Neural cell (in vitro differentiated cells): Measurements from ENCODE around the gene INSR. TPM values are rescaled to one million over a fixed set of nuclear protein-coding genes. Genes with fewer than 3 reads are reported as not detected.

Experiments
- H2AFZ ChIP-seq: fragments of 200-600, 300-800 bp; sonication (generic), shearing (Covaris generic); 2 replicates; pipeline ENCODE4 v1.6.0; 2014; ENCODE audit warnings: low read depth, mild to moderate bottlenecking, antibody characterized with exemption, low read length, moderate library complexity
- H3F3A ChIP-seq: fragments of 200-600 bp; shearing (Covaris generic); 2 replicates; pipeline ENCODE4 v1.6.1; 2016; ENCODE audit warnings: mild to moderate bottlenecking, moderate library complexity, mixed read lengths, antibody characterized with exemption, low read length; ENCODE audit not compliant: insufficient read depth, poor library complexity, severe bottlenecking
- H3K27ac ChIP-seq: fragments of 200-600, 300-800 bp; sonication (generic), shearing (Covaris generic); 2 replicates; pipeline ENCODE4 v1.5.1; 2014; ENCODE audit warnings: mild to moderate bottlenecking, low read length, moderate library complexity
- H3K27me3 ChIP-seq: fragments of 300-800, 200-600 bp; sonication (generic), shearing (Covaris generic); 2 replicates; pipeline ENCODE4 v1.6.0; 2014; ENCODE audit warnings: mild to moderate bottlenecking, low read depth, low read length, moderate library complexity; ENCODE audit not compliant: insufficient read depth
- H3K36me3 ChIP-seq: fragments of 300-800, 200-600 bp; sonication (generic), shearing (Covaris generic); 2 replicates; pipeline ENCODE4 v1.5.1; 2014; ENCODE audit warnings: mild to moderate bottlenecking, antibody characterized with exemption, low read length, moderate library complexity; ENCODE audit not compliant: insufficient read depth
- H3K4me2 ChIP-seq: fragments of 300-800, 200-600 bp; sonication (generic), shearing (Covaris generic); 2 replicates; pipeline ENCODE4 v1.6.0; 2014; ENCODE audit warnings: mild to moderate bottlenecking, low read length
- H3K4me3 ChIP-seq: fragments of 300-800, 200-600 bp; sonication (generic), shearing (Covaris generic); 2 replicates; pipeline ENCODE4 v1.5.1; 2014; ENCODE audit warnings: mild to moderate bottlenecking, low read length, moderate library complexity
- H3K79me2 ChIP-seq: fragments of 200-600 bp; shearing (Covaris generic); replicated peaks from 2 replicates; pipeline ENCODE4 v1.6.0; 2014; ENCODE audit warnings: mild to moderate bottlenecking, low read length, moderate library complexity; ENCODE audit not compliant: insufficient read depth
- H3K9ac ChIP-seq: fragments of 300-800, 200-600 bp; sonication (generic), shearing (Covaris generic); 2 replicates; pipeline ENCODE4 v1.6.1; 2016; ENCODE audit warnings: mild to moderate bottlenecking, low read length, mixed read lengths
- H3K9me2 ChIP-seq: fragments of 200-600 bp; shearing (Covaris generic); 2 replicates; pipeline ENCODE4 v1.6.1; 2016; ENCODE audit warnings: mild to moderate bottlenecking, low read length, mixed read lengths; ENCODE audit not compliant: insufficient read depth
- H3K9me3 ChIP-seq: fragments of 200-600, 300-800 bp; sonication (generic), shearing (Covaris generic); 2 replicates; pipeline ENCODE4 v1.6.1; 2016; ENCODE audit warnings: mild to moderate bottlenecking, mixed run types, low read length, moderate library complexity, mixed read lengths
- H4K20me1 ChIP-seq: fragments of 200-600 bp; shearing (Covaris generic); 2 replicates; pipeline ENCODE4 v1.6.1; 2016; ENCODE audit warnings: mild to moderate bottlenecking, mixed run types; ENCODE audit not compliant: insufficient read depth
- EP300 ChIP-seq: fragments of 450-650 bp; conservative IDR thresholded peaks from 2 replicates; pipeline ENCODE4 v1.6.1; 2014; ENCODE audit warnings: antibody characterized with exemption, mild to moderate bottlenecking, moderate library complexity; ENCODE audit not compliant: poor library complexity, severe bottlenecking
- EZH2 ChIP-seq: fragments of 200-600, 300-800 bp; shearing (Covaris generic), sonication (generic); IDR thresholded peaks from 2 replicates; pipeline ENCODE4 v1.6.1; 2014; ENCODE audit warnings: antibody characterized with exemption, low read length, borderline replicate concordance, mild to moderate bottlenecking; ENCODE audit not compliant: insufficient read depth, poor library complexity, severe bottlenecking
- MXI1 ChIP-seq: fragments of 450-650 bp; conservative IDR thresholded peaks from 2 replicates; pipeline ENCODE4 v1.6.1; 2014; ENCODE audit warnings: antibody characterized with exemption, mild to moderate bottlenecking; ENCODE audit not compliant: poor library complexity, severe bottlenecking
- POLR2AphosphoS5 ChIP-seq: IDR thresholded peaks from 2 replicates; pipeline ENCODE4 v1.6.1; 2012
- RAD21 ChIP-seq: fragments of 450-650 bp; conservative IDR thresholded peaks from 2 replicates; pipeline ENCODE4 v1.6.1; 2014; ENCODE audit warnings: antibody characterized with exemption, mild to moderate bottlenecking, moderate library complexity
- SMC3 ChIP-seq: fragments of 450-650 bp; conservative IDR thresholded peaks from 2 replicates; pipeline ENCODE4 v1.6.1; 2014; ENCODE audit warnings: antibody characterized with exemption, mild to moderate bottlenecking, moderate library complexity; ENCODE audit not compliant: poor library complexity
- TAF1 ChIP-seq: IDR thresholded peaks from 2 replicates; pipeline ENCODE4 v1.6.1; 2012; ENCODE audit warnings: low read depth
- polyA plus RNA-seq: library from polyadenylated mRNA; depleted of rRNA; stranded (reverse); fragments of >200 nt; gene quantifications from 2 replicates; pipeline ENCODE4 v1.2.3, GENCODE V29; 2014
- TF ChIP-seq, protein P1 (sequence below): fragments of 450-650 bp; IDR thresholded peaks from 2 replicates; pipeline ENCODE4 v1.5.1; 2014; ENCODE audit warnings: antibody characterized with exemption, mild to moderate bottlenecking, moderate library complexity; ENCODE audit not compliant: poor library complexity, severe bottlenecking
- TF ChIP-seq, protein P2 (sequence below): IDR thresholded peaks from 2 replicates; pipeline ENCODE4 v1.6.1; 2012; ENCODE audit warnings: borderline replicate concordance

Gene INSR
- polyA plus RNA-seq, 1 donor from 2014 or later: 16.0 TPM

DNA sequence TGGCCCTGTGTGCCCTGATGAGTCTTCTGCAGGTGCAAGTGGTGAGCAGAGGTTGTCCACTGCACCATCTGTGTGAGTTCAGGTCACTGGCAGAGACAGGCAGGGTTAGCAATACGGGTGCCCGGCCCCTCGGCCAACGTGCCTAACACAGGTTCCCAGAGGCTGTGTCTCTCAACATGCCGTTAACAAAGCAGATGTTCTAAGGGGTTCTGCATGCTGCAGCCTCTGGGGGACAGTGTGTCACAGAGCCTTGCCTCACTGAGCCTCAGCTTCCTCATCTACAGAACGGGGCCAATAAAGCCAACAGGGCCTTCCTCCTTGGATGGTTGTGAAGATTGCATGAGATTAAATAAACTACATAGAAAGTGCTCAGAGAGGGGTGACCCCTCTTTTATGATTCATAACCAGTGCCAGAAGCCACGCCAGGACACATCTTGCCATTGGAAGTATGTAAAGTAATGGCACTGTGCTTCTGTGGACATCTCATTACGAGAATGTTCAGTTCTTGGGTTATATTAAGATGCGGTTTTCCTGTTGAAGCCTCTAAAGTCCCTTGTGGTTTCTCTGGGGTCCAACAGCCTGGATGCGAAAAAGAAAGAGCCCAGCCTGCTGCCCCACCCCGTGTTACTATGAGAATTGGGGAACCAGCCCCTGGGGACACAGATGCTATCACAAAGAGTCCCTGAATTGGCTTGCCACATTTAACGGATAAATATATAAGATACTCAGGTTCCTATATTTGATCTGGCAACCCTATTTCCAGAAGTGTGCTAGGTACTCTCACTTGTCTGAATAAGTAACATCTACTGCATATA, 43.4 kb upstream of the INSR start:
- Histone ChIP-seq H3K9ac (no peak overlapping the region), H3K27me3 (no peaks in the 10 kb centered on the region), H3F3A (no peaks in the 10 kb centered on the region), H3K4me2 (no peak overlapping the region), H3K9me3 (no peaks in the 10 kb centered on the region), H3K9me2 (no peaks in the 10 kb centered on the region), H3K4me3 (no peak overlapping the region), H3K36me3 (no peaks in the 10 kb centered on the region), H4K20me1 (no peaks in the 10 kb centered on the region), H2AFZ (no peak overlapping the region), H3K27ac (no peak overlapping the region), H3K79me2 (no peaks in the 10 kb centered on the region)
- TF ChIP-seq, protein P1, sequence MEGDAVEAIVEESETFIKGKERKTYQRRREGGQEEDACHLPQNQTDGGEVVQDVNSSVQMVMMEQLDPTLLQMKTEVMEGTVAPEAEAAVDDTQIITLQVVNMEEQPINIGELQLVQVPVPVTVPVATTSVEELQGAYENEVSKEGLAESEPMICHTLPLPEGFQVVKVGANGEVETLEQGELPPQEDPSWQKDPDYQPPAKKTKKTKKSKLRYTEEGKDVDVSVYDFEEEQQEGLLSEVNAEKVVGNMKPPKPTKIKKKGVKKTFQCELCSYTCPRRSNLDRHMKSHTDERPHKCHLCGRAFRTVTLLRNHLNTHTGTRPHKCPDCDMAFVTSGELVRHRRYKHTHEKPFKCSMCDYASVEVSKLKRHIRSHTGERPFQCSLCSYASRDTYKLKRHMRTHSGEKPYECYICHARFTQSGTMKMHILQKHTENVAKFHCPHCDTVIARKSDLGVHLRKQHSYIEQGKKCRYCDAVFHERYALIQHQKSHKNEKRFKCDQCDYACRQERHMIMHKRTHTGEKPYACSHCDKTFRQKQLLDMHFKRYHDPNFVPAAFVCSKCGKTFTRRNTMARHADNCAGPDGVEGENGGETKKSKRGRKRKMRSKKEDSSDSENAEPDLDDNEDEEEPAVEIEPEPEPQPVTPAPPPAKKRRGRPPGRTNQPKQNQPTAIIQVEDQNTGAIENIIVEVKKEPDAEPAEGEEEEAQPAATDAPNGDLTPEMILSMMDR: no peak
- TF ChIP-seq EZH2 (no peak), POLR2AphosphoS5 (no peak), RAD21 (no peak), TAF1 (no peak), EP300 (no peak), MXI1 (no peak), SMC3 (no peak)
- TF ChIP-seq, protein P2, sequence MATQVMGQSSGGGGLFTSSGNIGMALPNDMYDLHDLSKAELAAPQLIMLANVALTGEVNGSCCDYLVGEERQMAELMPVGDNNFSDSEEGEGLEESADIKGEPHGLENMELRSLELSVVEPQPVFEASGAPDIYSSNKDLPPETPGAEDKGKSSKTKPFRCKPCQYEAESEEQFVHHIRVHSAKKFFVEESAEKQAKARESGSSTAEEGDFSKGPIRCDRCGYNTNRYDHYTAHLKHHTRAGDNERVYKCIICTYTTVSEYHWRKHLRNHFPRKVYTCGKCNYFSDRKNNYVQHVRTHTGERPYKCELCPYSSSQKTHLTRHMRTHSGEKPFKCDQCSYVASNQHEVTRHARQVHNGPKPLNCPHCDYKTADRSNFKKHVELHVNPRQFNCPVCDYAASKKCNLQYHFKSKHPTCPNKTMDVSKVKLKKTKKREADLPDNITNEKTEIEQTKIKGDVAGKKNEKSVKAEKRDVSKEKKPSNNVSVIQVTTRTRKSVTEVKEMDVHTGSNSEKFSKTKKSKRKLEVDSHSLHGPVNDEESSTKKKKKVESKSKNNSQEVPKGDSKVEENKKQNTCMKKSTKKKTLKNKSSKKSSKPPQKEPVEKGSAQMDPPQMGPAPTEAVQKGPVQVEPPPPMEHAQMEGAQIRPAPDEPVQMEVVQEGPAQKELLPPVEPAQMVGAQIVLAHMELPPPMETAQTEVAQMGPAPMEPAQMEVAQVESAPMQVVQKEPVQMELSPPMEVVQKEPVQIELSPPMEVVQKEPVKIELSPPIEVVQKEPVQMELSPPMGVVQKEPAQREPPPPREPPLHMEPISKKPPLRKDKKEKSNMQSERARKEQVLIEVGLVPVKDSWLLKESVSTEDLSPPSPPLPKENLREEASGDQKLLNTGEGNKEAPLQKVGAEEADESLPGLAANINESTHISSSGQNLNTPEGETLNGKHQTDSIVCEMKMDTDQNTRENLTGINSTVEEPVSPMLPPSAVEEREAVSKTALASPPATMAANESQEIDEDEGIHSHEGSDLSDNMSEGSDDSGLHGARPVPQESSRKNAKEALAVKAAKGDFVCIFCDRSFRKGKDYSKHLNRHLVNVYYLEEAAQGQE: no peak

DNA sequence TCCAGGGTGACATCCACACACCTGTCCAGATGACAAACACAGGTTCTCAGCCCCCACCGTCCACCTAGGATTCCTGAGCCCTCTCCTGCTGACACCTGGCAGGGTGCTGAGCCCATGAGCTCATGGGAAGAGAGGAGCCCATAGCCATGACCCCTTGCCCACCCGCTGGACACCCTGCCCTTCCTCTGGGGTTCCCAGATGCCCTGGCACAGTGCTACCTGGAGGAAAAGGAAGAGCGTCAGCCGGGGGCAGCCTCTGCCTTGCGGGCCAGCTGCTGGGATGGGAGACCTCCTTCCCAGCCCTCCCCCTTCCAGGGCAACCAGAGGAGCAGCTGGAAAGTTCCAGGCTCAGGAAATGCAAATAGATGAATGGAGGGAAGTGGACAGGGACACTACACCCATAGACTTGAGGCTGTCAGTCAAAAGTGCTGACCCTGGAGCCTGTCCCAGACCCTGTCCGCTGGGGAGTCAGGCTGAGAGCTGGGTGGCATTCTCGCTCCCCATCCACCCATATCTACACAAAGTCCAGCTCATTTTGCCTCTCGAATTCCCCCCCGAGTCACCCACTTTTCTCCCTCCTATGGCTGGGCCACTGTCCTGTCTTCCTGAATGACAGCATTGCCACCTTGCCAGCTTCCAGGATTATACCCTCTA, 42.2 kb upstream of the INSR start:
- no peaks in the 10 kb centered on the region for H3K9me2 ChIP-seq

More for the DNA sequence above, 42.2 kb upstream of the INSR start:
- H4K20me1 ChIP-seq: no peaks in the 10 kb centered on the region
- H3K27me3 ChIP-seq: no peaks in the 10 kb centered on the region
- no peaks in the 10 kb centered on the region for H3K79me2 ChIP-seq
- no peak overlapping the region for H3K9ac ChIP-seq
- H3K4me2 ChIP-seq: no peak overlapping the region
- no peak overlapping the region for H3K4me3 ChIP-seq
- TF ChIP-seq SMC3 (no peak), POLR2AphosphoS5 (no peak), EP300 (no peak), TAF1 (no peak), MXI1 (no peak), EZH2 (no peak), RAD21 (no peak)
- TF ChIP-seq, protein P2: no peak
- TF ChIP-seq, protein P1: no peak
- no peaks in the 10 kb centered on the region for H3K36me3 ChIP-seq
- H3K9me3 ChIP-seq: peaks cover under 1% of the 10 kb centered on the region
- H3K27ac ChIP-seq: no peak overlapping the region
- no peak overlapping the region for H2AFZ ChIP-seq
- H3F3A ChIP-seq: no peaks in the 10 kb centered on the region
